ENCODE data around the gene KRT81.
"Not testable (repeated sequence)": the region's sequence is repeated elsewhere in the genome, so short reads cannot be mapped to it uniquely, and the experiment has no call there.

Gene KRT81

GRCh38 chr12:52308806-52309425 lies 17.6 kb upstream of the KRT81 start:
- no peak for DNase-seq (ENCODE audit: low read depth)
- H3K4me3 ChIP-seq (ENCODE audit: control insufficient read depth, low read depth, low read length), result no peak overlapping the region; the same call in 1 of the 2 replicates
- TF ChIP-seq CTCF (IDR thresholded peaks at IDR 0.05; ENCODE audit: control insufficient read depth, insufficient read depth, low read depth, low read length, missing control alignments), result no peak

GRCh38 chr12:52307836-52308805 lies 16.8 kb upstream of the KRT81 start:
- no peak for DNase-seq (ENCODE audit: low read depth)

GRCh38 chr12:52306731-52307130 lies 15.4 kb upstream of the KRT81 start:
- no peak for TF ChIP-seq CTCF (IDR thresholded peaks at IDR 0.05; ENCODE audit: control insufficient read depth, insufficient read depth, low read depth, low read length, missing control alignments)
- DNase-seq (ENCODE audit: low read depth), result no peak
- no peak overlapping the region for H3K4me3 ChIP-seq (ENCODE audit: control insufficient read depth, low read depth, low read length)

More at GRCh38 chr12:52307836-52308805, 16.8 kb upstream of the KRT81 start:
- peak; percentile 1 for TF ChIP-seq CTCF (IDR thresholded peaks at IDR 0.05; ENCODE audit: control insufficient read depth, insufficient read depth, low read depth, low read length, missing control alignments)
- H3K4me3 ChIP-seq (ENCODE audit: control insufficient read depth, low read depth, low read length), result peak overlapping the region; percentile 45

- no peak overlapping the region for H3K4me3 ChIP-seq (ENCODE audit: control insufficient read depth, low read depth, low read length)
- no peak for DNase-seq (ENCODE audit: low read depth)
- no peak for TF ChIP-seq CTCF (IDR thresholded peaks at IDR 0.05; ENCODE audit: control insufficient read depth, insufficient read depth, low read depth, low read length, missing control alignments)
These were observed 14.8 kb upstream of the KRT81 start for GRCh38 chr12:52305921-52306705.

- H3K4me3 ChIP-seq (ENCODE audit: control insufficient read depth, low read depth, low read length); DNase-seq (ENCODE audit: low read depth): not testable (repeated sequence)
These were observed 13.6 kb upstream of the KRT81 start for GRCh38 chr12:52304941-52305411.

- not testable (repeated sequence) for H3K4me3 ChIP-seq (ENCODE audit: control insufficient read depth, low read depth, low read length); DNase-seq (ENCODE audit: low read depth)
These were observed 11.0 kb upstream of the KRT81 start for GRCh38 chr12:52302242-52302914.

- not testable (repeated sequence) for H3K4me3 ChIP-seq (ENCODE audit: control insufficient read depth, low read depth, low read length); DNase-seq (ENCODE audit: low read depth)
These were observed 10.4 kb upstream of the KRT81 start for GRCh38 chr12:52301721-52302120.

All from AG09309 (cell line).